Fibroblast of villous mesenchyme (primary cell): ENCODE data around the gene TMEM53. TPM values are rescaled to one million over a fixed set of nuclear protein-coding genes. Genes with fewer than 3 reads are reported as not detected.

Source experiments
- DNase-seq: peaks from one replicate; pipeline ENCODE4 v3.0.0-alpha.2; 2010; ENCODE audit warnings: low read depth
- H3K4me3 ChIP-seq: 2 replicates; pipeline ENCODE4 v1.5.1; 2011; ENCODE audit warnings: low read depth, mild to moderate bottlenecking, low read length
- total RNA-seq: library from RNA; depleted of rRNA; stranded (reverse); fragments of >200 nt; gene quantifications from 2 replicates; pipeline ENCODE4 v1.2.3, GENCODE V29; 2012
- TF ChIP-seq, protein P1 (sequence below): IDR thresholded peaks from 2 replicates; pipeline ENCODE4 v1.5.1; 2012; ENCODE audit warnings: low read depth, mild to moderate bottlenecking, low read length; ENCODE audit not compliant: insufficient read depth

The TMEM53 gene
- 6.4 and 7.3 TPM in 2 replicates for total RNA-seq

DNA sequence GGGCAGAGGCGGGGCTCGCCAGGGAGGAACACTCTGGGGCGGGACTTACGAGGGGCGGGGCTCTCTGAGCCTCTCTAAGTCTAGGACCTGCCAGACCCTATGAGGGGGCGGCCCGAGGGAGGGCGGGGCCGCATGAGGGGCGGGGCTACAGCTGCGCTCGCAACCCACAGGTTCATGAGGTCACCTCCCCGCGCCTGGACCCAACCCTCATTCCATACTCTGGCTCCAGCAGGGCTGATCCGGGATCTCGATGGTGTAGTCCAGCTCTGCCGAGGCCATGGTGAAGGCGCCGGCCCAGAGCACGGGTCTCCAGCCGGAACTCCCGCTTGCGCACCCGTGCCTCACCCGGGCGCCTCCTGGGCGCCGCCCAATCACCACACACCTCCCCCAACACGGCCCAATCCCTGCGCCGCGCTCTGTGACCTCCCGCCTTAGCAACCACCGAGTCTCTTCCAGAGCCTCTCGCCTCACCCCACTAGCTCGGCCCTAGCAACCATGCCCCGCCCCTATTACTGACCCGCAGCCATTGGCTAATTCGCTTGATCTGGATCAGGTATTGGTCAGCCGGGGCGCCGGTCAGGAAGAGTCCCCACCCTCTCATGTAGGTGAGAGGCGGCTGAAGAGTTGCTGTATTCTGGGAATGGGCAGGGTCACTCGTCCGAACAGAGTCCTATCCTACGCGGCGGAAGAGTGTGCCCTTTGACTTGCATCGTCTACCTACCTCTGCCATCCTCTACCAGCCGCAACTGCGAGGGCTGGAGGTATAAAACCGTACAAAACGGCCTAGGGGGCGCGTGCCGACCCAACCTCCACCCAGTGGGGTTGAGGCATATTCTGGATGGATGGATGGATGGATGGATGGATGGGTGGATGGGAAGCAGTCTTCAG is at the start of gene TMEM53, which contains the start of gene ARMH1:
TSS of gene TMEM53 (minus strand) at position 369 of the 888 bp plus-strand sequence. CDS start at position 279, 90 bp downstream.
TSS of gene ARMH1 (plus strand) at position 602 of the 888 bp plus-strand sequence. CDS start 14,984 bp downstream, outside the sequence.
- TF ChIP-seq, protein P1, sequence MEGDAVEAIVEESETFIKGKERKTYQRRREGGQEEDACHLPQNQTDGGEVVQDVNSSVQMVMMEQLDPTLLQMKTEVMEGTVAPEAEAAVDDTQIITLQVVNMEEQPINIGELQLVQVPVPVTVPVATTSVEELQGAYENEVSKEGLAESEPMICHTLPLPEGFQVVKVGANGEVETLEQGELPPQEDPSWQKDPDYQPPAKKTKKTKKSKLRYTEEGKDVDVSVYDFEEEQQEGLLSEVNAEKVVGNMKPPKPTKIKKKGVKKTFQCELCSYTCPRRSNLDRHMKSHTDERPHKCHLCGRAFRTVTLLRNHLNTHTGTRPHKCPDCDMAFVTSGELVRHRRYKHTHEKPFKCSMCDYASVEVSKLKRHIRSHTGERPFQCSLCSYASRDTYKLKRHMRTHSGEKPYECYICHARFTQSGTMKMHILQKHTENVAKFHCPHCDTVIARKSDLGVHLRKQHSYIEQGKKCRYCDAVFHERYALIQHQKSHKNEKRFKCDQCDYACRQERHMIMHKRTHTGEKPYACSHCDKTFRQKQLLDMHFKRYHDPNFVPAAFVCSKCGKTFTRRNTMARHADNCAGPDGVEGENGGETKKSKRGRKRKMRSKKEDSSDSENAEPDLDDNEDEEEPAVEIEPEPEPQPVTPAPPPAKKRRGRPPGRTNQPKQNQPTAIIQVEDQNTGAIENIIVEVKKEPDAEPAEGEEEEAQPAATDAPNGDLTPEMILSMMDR, result no peak
- peak within 1 kb of the TSS; percentile 87 for H3K4me3 ChIP-seq
- peak; percentile 99 for DNase-seq

DNA sequence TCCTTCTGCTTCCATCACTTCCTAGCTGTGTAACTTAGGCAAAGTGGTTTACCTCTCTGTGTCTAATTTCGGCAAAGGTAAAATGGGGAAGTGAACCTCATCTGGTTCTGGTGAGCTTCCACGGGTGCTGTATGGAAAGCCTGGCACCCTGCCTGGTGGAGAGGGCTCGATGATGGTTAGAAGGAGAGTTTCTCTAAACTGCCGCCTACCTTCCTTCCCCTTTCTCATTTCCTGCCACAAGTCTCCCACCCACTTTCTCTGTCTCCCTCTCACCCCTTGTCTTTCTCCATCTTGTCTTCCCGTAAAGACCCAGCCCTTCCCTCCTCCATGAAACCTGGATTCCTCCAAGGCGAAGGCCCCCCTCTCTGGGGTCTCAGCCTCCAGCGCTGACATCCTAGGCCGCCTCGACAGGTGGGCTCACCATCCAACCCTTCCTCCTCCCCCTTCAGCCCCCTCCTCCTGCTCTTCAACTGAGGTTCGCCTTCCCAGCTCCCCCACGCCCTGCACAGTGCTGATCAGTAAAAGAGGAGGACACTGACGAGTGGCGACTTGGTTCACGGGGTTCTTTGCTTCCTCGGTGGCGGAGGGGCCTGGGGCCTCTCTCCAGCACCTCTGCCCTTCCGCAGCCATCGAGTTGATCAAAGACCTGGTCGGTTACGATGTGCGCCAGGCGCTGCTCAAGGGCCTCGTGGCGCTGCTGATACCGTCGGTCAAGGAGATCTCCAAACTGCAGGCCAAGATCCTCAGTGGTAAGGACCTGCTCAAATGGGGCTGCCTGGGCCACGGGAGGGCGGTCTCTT is 49.4 kb upstream of the TMEM53 start:
- TF ChIP-seq, protein P1, result no peak
- DNase-seq, result no peak
- H3K4me3 ChIP-seq, result no peak overlapping the region

DNA sequence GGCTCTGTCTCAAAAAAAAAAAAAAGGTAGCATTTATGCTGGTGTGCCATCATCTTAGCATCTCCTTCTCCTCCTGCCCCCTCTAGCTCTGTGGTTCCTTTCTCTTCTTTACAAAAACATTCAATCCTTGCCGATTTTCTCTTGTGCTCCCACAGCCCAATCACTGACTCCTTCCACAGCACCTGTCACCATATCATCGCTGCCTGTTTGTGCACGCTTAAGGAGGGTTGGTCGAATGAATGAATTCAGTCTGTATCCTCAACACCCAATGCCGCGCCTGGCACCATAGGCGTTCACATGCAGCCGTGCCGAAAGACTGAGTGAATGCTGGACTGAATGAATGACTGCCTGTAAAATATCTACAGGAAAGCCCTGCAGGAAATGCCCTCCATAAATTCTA is 48.8 kb upstream of the TMEM53 start:
- DNase-seq, result no peak
- TF ChIP-seq, protein P1, result no peak
- H3K4me3 ChIP-seq, result no peak overlapping the region

DNA sequence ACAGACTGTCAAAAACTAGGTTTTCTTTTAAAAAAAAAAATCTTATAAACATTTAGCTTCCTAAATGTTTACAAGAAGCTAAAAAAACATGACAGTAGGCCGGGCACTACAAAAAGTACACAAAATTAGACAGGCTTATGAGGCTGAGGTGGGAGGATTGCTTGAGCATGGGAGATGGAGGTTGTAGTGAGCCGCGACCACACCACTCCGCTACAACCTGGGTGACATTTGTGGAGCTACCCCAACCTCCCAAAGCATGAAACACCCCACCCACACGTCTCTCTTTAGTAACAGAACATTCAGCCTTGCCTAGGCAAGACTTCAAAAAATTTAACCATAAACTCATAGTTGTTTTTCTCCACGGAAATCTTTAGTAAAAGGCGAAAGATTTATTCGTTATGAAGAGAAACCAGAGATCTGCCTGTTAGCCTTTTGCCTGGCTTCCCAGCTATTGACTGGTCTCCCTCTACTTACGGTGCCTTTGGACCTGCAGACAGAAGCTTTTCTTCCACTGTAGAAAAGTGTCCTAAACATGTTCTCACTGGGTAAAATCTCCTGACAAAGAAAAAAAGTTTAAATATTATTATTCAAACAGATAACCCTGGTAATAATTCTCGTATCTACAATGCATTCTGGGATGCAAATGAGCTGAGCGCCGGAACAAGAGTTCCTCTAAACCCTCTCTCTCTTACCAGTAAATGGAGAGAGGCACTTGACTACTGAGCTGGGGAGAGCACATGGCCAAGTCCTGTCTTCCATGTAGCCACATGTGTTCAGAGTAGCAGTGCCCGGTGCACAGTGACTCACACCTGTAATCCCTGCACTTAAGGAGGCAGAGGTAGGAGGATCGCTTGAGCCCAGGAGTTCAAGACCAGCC is 47.4 kb upstream of the TMEM53 start:
- peak; percentile 96 for DNase-seq

DNA sequence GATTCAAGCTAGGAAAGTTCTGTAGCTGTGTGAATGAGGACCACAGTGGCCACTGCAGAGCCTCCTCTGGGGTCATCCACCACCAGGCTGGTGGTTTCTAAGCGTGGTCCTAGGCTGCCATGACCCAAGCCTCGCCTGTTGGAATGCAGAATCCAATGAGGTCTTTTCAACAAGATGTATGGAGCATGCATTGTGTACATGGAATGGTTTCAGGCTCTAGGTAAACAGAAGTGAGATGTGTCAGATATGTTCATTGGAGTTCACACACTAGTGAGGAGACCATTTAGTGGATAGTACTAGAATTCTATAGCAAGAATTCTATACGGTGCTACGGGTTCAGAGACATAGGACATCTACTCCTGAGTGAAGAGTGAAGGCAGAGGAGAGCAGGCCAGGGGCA is 46.0 kb upstream of the TMEM53 start:
- H3K4me3 ChIP-seq, result no peak overlapping the region
- TF ChIP-seq, protein P1, result no peak
- DNase-seq, result no peak

More for the DNA sequence above, 47.4 kb upstream of the TMEM53 start:
- TF ChIP-seq, protein P1, result no peak
- H3K4me3 ChIP-seq, result no peak overlapping the region

DNA sequence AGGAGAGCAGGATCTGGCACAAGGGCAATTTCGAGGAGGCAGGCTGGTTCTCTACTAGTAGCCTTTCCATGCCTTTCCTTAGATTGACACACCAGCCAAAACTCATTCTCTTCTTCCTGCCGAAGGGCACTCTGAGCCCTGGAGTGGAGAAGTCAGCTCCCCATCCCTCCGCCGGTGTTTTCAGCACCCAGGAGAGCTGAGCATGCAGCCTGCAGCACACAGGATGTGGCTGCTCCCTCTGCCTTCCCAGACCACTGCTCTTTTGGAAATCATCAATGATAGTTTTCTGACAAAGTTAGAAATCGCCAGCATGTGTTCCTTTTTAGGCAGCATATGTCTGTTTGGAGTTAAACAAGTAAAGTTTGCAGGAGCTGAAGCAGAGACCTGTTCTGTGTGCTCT is 45.0 kb upstream of the TMEM53 start:
- DNase-seq, result no peak
- TF ChIP-seq, protein P1, result no peak

More for the DNA sequence above, 45.0 kb upstream of the TMEM53 start:
- H3K4me3 ChIP-seq, result no peak overlapping the region
